GM21723 (cell line): ENCODE measurements around the gene TRIM8.
"Not testable (repeated sequence)": the region's sequence is repeated elsewhere in the genome, so short reads cannot be mapped to it uniquely, and the experiment has no call there.

Source experiments
- ATAC-seq: cut with Tn5 transposase; IDR thresholded peaks from one replicate; pipeline ENCODE4 v1.9.1; 2021; ENCODE audit warnings: mild to moderate bottlenecking, moderate library complexity; ENCODE audit not compliant: unreplicated experiment

Gene TRIM8

DNA sequence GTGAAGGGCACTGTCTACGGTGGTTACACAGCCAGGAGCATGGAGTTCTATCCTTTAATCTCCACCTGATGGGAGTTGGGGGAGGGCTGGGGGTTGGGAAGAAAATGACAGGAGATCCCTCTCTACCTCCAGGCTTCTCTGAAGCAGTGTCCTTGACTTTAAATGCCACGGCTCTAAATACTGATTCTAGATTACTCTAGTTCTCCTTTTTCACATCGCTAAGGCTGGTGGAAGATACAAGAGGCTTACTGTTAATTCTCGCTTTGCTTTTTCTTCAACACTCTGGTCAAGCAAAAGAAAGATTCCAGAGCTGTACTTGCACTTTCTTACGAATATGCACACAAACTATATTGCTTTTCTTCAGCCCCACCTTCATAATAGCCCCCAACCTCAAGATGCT, 39.5 kb downstream of the TRIM8 start:
- no peak for ATAC-seq

GRCh38 chr10:102691285-102692066, 47.2 kb downstream of the TRIM8 start:
- ATAC-seq, result no peak

DNA sequence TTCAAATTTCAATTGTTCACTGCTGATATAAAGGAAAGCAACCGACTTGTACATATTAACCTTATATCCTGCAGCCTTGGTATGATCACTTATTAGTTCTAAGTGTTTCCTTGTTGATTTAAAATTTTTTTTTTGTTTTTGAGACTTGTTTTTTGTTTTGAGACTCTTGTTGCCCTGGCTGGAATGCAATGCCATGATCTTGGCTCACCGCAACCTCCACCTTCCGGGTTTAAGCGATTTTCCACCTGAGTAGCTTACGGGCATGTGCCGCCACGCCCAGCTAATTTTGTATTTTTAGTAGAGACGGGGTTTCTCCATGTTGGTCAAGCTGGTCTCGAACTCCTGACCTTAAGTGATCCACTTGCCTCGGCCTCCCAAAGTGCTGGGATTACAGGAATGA, 51.1 kb downstream of the TRIM8 start:
- not testable (repeated sequence) for ATAC-seq

GRCh38 chr10:102696736-102697135, 52.5 kb downstream of the TRIM8 start:
- ATAC-seq, result no peak

DNA sequence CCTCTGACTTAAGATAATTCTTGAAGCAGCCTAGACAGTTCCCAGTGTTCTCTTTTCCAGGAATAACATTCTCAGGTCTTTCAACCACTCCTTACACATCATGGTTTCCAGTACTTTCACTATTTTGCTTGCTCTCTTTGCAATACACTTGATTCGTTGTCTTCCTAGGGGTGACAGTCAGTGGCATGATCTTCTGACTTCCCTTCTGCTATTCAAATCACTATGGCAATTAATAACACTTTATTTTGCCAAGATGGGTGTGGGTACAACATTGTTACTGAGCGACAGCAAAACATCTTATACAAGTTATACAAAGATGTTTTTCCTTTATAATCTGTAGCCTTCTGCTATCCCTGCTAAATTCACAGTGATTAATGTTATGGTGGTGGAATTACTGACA, 54.6 kb downstream of the TRIM8 start:
- ATAC-seq, result no peak

- ATAC-seq, result no peak
These were observed 57.0 kb downstream of the TRIM8 start for GRCh38 chr10:102701272-102701671.

GRCh38 chr10:102701796-102702195, 57.5 kb downstream of the TRIM8 start:
- no peak for ATAC-seq

DNA sequence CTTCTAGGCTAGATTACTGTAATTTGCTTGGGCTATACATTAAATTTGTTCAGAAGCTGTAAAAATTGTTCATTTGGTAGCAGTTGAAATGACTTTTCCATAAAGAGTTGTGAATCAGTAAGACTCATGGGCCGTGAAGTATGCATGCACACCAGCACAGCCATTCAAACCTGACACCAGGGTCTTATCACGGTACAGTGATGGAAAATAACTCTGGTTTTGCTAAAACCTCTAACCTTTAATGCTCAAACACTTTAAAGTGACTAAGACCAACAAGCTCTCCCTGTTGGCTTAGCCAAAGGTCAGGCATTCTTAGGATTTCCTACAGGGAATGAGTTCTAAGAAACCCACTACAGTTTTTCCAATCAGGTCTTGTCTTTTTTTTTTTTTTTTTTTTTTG, 58.5 kb downstream of the TRIM8 start:
- ATAC-seq, result no peak

DNA sequence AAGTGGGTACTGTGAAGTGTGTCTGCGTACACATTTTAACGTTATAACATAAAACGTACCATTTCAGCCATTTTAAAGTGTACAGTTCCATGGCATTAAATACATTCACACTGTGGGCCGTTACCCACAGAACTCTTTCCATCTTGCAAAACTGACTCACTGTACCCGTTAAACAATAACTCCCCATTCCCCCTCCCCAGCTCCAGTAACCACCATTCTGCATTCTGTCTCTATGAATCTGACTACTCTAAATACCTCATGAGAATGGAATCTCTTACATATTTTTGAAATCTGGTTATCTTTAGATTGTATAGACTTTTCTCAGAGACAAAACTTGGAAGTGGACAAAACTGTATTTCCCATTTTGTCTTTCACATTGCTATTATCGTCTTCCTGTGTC, 60.6 kb downstream of the TRIM8 start:
- no peak for ATAC-seq

DNA sequence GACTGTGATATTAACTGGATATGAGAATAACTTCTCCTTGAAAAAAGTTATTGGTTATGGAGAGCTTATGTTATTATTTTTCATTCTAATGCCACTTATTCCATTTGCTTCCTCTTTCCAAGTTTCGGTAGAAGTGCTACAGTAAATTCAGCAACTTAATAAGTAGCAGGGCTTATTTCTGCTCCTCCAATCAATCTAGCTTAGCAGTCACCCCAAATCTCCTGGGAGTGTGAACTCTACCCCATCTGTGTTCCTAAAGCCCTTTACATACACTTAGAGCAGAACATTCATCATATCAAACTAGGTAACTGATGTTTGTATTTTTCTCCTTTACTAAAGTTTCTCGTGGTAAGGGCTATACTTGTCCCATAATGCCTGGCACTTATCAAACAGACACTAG, 61.3 kb downstream of the TRIM8 start:
- no peak for ATAC-seq
